HCT116 (cell line): ENCODE data around the gene MCM9. TPM values are rescaled to one million over a fixed set of nuclear protein-coding genes. Genes with fewer than 3 reads are reported as not detected.

Source experiments
- ATAC-seq: fragments of 200-7000 bp; cut with Tn5 transposase; 2 replicates; pipeline ENCODE4 v1.9.1; 2020; ENCODE audit warnings: mild to moderate bottlenecking, moderate library complexity
- BruUV-seq: library from RNA; stranded (reverse); fragments of 400-500 nt; replicated peaks from 2 replicates; lab custom pipeline; 2021; lab: Mats Ljungman, UMichigan
- CTCF ChIA-PET: fragments of 300-600 bp; sonication (Branson Sonifier 250); formaldehyde crosslinking; loops from one replicate; lab custom pipeline; 2021; ENCODE audit warnings: antibody characterized with exemption; lab: Charles Lee
- POLR2A ChIA-PET: fragments of 300-600, 350-600 bp; sonication (Branson Sonifier 250); formaldehyde crosslinking; loops from one replicate; lab custom pipeline; 2021; ENCODE audit warnings: antibody characterized with exemption; lab: Charles Lee
- RAD21 ChIA-PET, 2 experiments: fragments of 300-600 bp; sonication (Branson Sonifier 250); formaldehyde crosslinking; loops; one replicate each; lab custom pipeline; 2023; ENCODE audit warnings: low total read pairs in 2 of 2; ENCODE audit not compliant: uncharacterized antibody in 2 of 2, unreplicated experiment in 2 of 2, low non-redundant PET in 1 of 2; lab: Charles Lee
- DNase-seq: peaks from one replicate; pipeline ENCODE4 v3.0.0-alpha.2; 2010; ENCODE audit warnings: low read depth, low spot score
- H2AFZ ChIP-seq: fragments of 200-600 bp; shearing (Covaris generic), sonication (generic); 2 replicates; pipeline ENCODE4 v1.6.1; 2017; ENCODE audit warnings: low read depth, mixed run types, mixed read lengths, antibody characterized with exemption, low read length; ENCODE audit not compliant: poor library complexity, severe bottlenecking
- H3K27ac ChIP-seq: 2 replicates; pipeline ENCODE4 v1.5.1; 2012; ENCODE audit warnings: low read depth, low read length
- H3K27me3 ChIP-seq: fragments of 200-600 bp; sonication (generic); 2 replicates; pipeline ENCODE4 v1.6.1; 2016; ENCODE audit warnings: mixed run types, low read length, mixed read lengths; ENCODE audit not compliant: insufficient read depth
- H3K36me3 ChIP-seq, 2 experiments: fragments of 200-500 bp in 1 of 2; fragments of 200-600 bp in 1 of 2; sonication (Bioruptor generic) in 1 of 2; sonication (generic) in 1 of 2; 2 replicates each; pipeline versions ENCODE4 v1.5.1 to v1.6.1; 2014 to 2016; ENCODE audit warnings: low read length in 2 of 2, inconsistent platforms in 1 of 2, mixed read lengths in 1 of 2, mixed run types in 1 of 2; ENCODE audit not compliant: insufficient read depth in 2 of 2, control insufficient read depth in 1 of 2
- H3K4me1 ChIP-seq, 2 experiments: fragments of 200-600 bp in 1 of 2; sonication (generic) in 1 of 2; 2 replicates each; pipeline versions ENCODE4 v1.5.1 to v1.6.1; 2012 to 2017; ENCODE audit warnings: low read length in 2 of 2, inconsistent platforms in 1 of 2, mild to moderate bottlenecking in 1 of 2, mixed read lengths in 1 of 2, mixed run types in 1 of 2, moderate library complexity in 1 of 2; ENCODE audit not compliant: insufficient read depth in 2 of 2, control insufficient read depth in 1 of 2
- H3K4me2 ChIP-seq: fragments of 200-600 bp; sonication (generic); 2 replicates; pipeline ENCODE4 v1.6.1; 2017; ENCODE audit warnings: mixed run types, low read length, mixed read lengths
- H3K4me3 ChIP-seq, 2 experiments: fragments of 200-600 bp in 1 of 2; sonication (generic) in 1 of 2; replicated peaks in 1 of 2; 2 replicates each; pipeline ENCODE4 v1.5.1; 2011 to 2016; ENCODE audit warnings: low read length in 2 of 2, control low read depth in 1 of 2, low read depth in 1 of 2, mild to moderate bottlenecking in 1 of 2, mixed read lengths in 1 of 2, mixed run types in 1 of 2
- H3K79me2 ChIP-seq: fragments of 200-600 bp; sonication (generic); 2 replicates; pipeline ENCODE4 v1.6.1; 2017; ENCODE audit warnings: mild to moderate bottlenecking, mixed run types, low read length, moderate library complexity, mixed read lengths; ENCODE audit not compliant: insufficient read depth
- H3K9ac ChIP-seq: fragments of 200-600 bp; sonication (generic); 2 replicates; pipeline ENCODE4 v1.6.1; 2016; ENCODE audit warnings: low read length, mixed read lengths
- H3K9me2 ChIP-seq: fragments of 200-600 bp; sonication (generic), shearing (Covaris generic); 2 replicates; pipeline ENCODE4 v1.6.1; 2017; ENCODE audit warnings: mixed run types, mild to moderate bottlenecking, moderate library complexity; ENCODE audit not compliant: insufficient read depth
- H3K9me3 ChIP-seq, 2 experiments: fragments of 200-500 bp in 1 of 2; fragments of 200-600 bp in 1 of 2; sonication (Bioruptor generic) in 1 of 2; sonication (generic) in 1 of 2; 2 replicates each; pipeline ENCODE4 v1.6.1; 2014 to 2017; ENCODE audit warnings: low read length in 2 of 2, mixed read lengths in 2 of 2, inconsistent platforms in 1 of 2, low read depth in 1 of 2, mild to moderate bottlenecking in 1 of 2, mixed run types in 1 of 2, moderate library complexity in 1 of 2; ENCODE audit not compliant: control insufficient read depth in 1 of 2, insufficient read depth in 1 of 2
- H4K20me1 ChIP-seq: fragments of 200-600 bp; sonication (generic), shearing (Covaris generic); 2 replicates; pipeline ENCODE4 v1.6.1; 2017; ENCODE audit warnings: mixed run types, mild to moderate bottlenecking, moderate library complexity; ENCODE audit not compliant: insufficient read depth
- CEBPB ChIP-seq: IDR thresholded peaks from 2 replicates; pipeline ENCODE4 v1.6.1; 2012; ENCODE audit warnings: low read depth
- EGR1 ChIP-seq: IDR thresholded peaks from 2 replicates; pipeline ENCODE4 v1.6.1; 2012; ENCODE audit warnings: low read depth
- JUND ChIP-seq: IDR thresholded peaks from 2 replicates; pipeline ENCODE4 v1.6.1; 2012
- RAD21 ChIP-seq: IDR thresholded peaks from 2 replicates; pipeline ENCODE4 v1.6.1; 2012; ENCODE audit warnings: low read depth, mild to moderate bottlenecking
- intact Hi-C: fragments of 100-400 bp; cut with micrococcal nuclease; formaldehyde crosslinking; loops from 2 replicates; pipeline ENCODE4 v1.10.0; 2022
- total RNA-seq: library from RNA; stranded (reverse); gene quantifications from one replicate; pipeline ENCODE4 v1.2.1, GENCODE V29; 2021; ENCODE audit not compliant: unreplicated experiment

The MCM9 gene
- total RNA-seq, 1 experiment from 2014 or later: 13.6 TPM

DNA sequence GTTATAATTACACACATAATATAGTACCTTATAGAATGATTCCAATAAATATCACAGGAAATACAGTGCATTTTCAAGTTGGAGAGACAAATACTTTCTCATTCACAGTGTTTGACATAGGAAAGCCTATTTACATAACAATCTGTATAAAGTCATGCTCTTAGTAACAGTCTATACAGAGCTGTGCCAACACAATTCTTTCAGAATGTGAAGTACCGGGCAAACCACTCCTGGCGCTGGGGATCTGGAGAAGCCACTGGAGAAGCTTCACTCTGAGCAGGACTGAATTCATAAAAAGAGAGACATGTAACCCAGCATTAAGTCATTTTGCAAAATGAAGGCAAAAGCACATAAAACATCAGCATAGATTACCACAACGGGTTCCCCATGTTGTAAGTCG lies 24.9 kb upstream of the MCM9 start:
- intact Hi-C loops: loop anchor here (10.0 kb wide), 1 partner anchor 765 kb away; no protein-coding TSS in a partner anchor

DNA sequence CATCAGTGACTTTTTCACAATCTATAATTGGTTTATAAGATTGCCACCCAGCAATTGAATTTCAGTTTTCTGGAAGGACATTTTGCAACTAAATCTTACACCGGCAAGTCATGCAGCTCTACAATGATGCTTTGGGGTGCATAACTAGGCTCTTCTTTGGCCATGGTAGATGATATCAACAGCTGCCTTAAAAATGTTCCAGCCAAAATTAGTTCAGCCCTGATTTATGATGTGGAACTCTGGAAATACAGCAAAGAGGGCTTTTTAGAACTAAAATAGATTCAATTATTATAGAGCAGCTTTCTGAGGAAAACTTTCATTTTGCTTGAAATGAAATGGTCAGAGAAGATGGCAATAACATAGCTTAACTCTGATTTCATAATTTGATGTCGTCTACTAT lies 18.4 kb upstream of the MCM9 start:
- Histone ChIP-seq H3K9me3 (no peaks in the 10 kb centered on the region), H3K4me1 (no peaks in the 10 kb centered on the region), H3K4me2 (no peak overlapping the region), H4K20me1 (no peaks in the 10 kb centered on the region), H3K9ac (no peak overlapping the region), H3K79me2 (no peaks in the 10 kb centered on the region), H3K9me2 (no peaks in the 10 kb centered on the region), H3K27me3 (no peaks in the 10 kb centered on the region), H2AFZ (no peak overlapping the region), H3K36me3 (no peaks in the 10 kb centered on the region), H3K4me3 (no peak overlapping the region), H3K27ac (no peak overlapping the region)
- BruUV-seq: no TSS peak
- POLR2A ChIA-PET: no interaction called here
- DNase-seq: no peak
- RAD21 ChIA-PET: no interaction called here
- ATAC-seq: no peak
- CTCF ChIA-PET: interaction anchor here (1.3 to 2.2 kb wide), 2 partner anchors 9 to 157 kb away, joined by 3 to 8 read pairs; no protein-coding TSS in a partner anchor
- TF ChIP-seq JUND: no peak
- no peak for TF ChIP-seq CEBPB
- TF ChIP-seq RAD21: no peak
- no peak for TF ChIP-seq EGR1
- intact Hi-C loops: no loop called here

More for the DNA sequence above, 24.9 kb upstream of the MCM9 start:
- no peak overlapping the region for H2AFZ ChIP-seq
- no peak for ATAC-seq
- no peaks in the 10 kb centered on the region for H3K9me3 ChIP-seq
- no peaks in the 10 kb centered on the region for H3K9me2 ChIP-seq
- BruUV-seq: no TSS peak
- POLR2A ChIA-PET: no interaction called here
- H3K9ac ChIP-seq: no peak overlapping the region
- CTCF ChIA-PET: interaction anchor here (1.7 kb wide), 1 partner anchor 151 kb away, joined by 4 read pairs; no protein-coding TSS in a partner anchor
- H3K4me1 ChIP-seq: peaks cover 0 to 10% of the 10 kb centered on the region in 2 experiments; a peak in 1 of 4 replicates
- no peaks in the 10 kb centered on the region for H3K27me3 ChIP-seq
- no peak overlapping the region for H3K27ac ChIP-seq
- RAD21 ChIA-PET: no interaction called here
- no peak for TF ChIP-seq RAD21
- no peak overlapping the region for H3K4me3 ChIP-seq
- no peaks in the 10 kb centered on the region for H3K36me3 ChIP-seq
- no peak for DNase-seq
- H4K20me1 ChIP-seq: no peaks in the 10 kb centered on the region
- H3K4me2 ChIP-seq: no peak overlapping the region
- no peaks in the 10 kb centered on the region for H3K79me2 ChIP-seq
